T-cell (primary cell): ENCODE results near the gene PSME2. TPM values are rescaled to one million over a fixed set of nuclear protein-coding genes. Genes with fewer than 3 reads are reported as not detected.

ENCODE experiments used
- ATAC-seq, 4 experiments: fragments of 200-7000 bp in 3 of 4; fragments of 150-1000 bp in 1 of 4; cut with Tn5 transposase; replicated peaks in 1 of 4; 1 replicate in 3 of 4; 2 replicates in 1 of 4; pipeline ENCODE4 v1.10.0; 2021; ENCODE audit warnings: moderate library complexity in 3 of 4, mild to moderate bottlenecking in 2 of 4, moderate number of reproducible peaks in 1 of 4
- CTCF ChIA-PET, 2 donors: fragments of 300-600 bp; sonication (Branson Sonifier 250); formaldehyde crosslinking; loops; one replicate each; lab custom pipeline; 2022; ENCODE audit warnings: antibody characterized with exemption in 2 of 2; lab: Charles Lee
- POLR2A ChIA-PET, 2 donors: fragments of 300-600 bp; sonication (Branson Sonifier 250); formaldehyde crosslinking; loops; one replicate each; lab custom pipeline; 2022; ENCODE audit warnings: antibody characterized with exemption in 2 of 2; lab: Charles Lee
- DNase-seq, 35 experiments: peaks; one replicate each; pipeline versions ENCODE4 v3.0.0 to v3.0.0-alpha.2; 2013 to 2023
- H3K27ac ChIP-seq: one replicate; pipeline ENCODE4 v1.5.1; 2013; ENCODE audit warnings: low read length
- H3K27me3 ChIP-seq, 2 experiments: replicated peaks in 1 of 2; 1 replicate in 1 of 2; 2 replicates in 1 of 2; pipeline versions ENCODE4 v1.6.1 to v1.7.0; 2013; ENCODE audit warnings: low read length in 1 of 2, mixed read lengths in 1 of 2; ENCODE audit not compliant: control insufficient read depth in 2 of 2, insufficient read depth in 2 of 2; ENCODE audit errors: extremely low read depth in 1 of 2
- H3K36me3 ChIP-seq, 2 donors: 1 replicate in 1 of 2; 2 replicates in 1 of 2; pipeline versions ENCODE4 v1.6.1 to v1.7.0; 2013; ENCODE audit warnings: low read length in 1 of 2; ENCODE audit not compliant: control insufficient read depth in 2 of 2, insufficient read depth in 1 of 2; ENCODE audit errors: extremely low read depth in 1 of 2
- H3K4me1 ChIP-seq, 2 experiments: 1 replicate in 1 of 2; 2 replicates in 1 of 2; pipeline versions ENCODE4 v1.6.1 to v1.7.0; 2013; ENCODE audit warnings: low read length in 2 of 2, mixed read lengths in 1 of 2; ENCODE audit not compliant: insufficient read depth in 2 of 2, control insufficient read depth in 1 of 2; ENCODE audit errors: extremely low read depth in 1 of 2
- H3K4me3 ChIP-seq, 2 donors: 1 replicate in 1 of 2; 2 replicates in 1 of 2; pipeline versions ENCODE4 v1.5.1 to v1.7.0; 2013; ENCODE audit warnings: mild to moderate bottlenecking in 2 of 2, low read length in 1 of 2, moderate library complexity in 1 of 2; ENCODE audit not compliant: control insufficient read depth in 1 of 2; ENCODE audit errors: extremely low read depth in 1 of 2
- H3K9me3 ChIP-seq: 2 replicates; pipeline ENCODE4 v1.7.0; 2013
- H3K27ac Mint-ChIP-seq, 2 donors: one replicate each; pipeline ENCODE4 v1.8.0; 2020 to 2021; ENCODE audit warnings: mild to moderate bottlenecking in 2 of 2, mixed read lengths in 2 of 2
- H3K27me3 Mint-ChIP-seq, 2 donors: one replicate each; pipeline ENCODE4 v1.8.0; 2021 to 2022; ENCODE audit warnings: mixed read lengths in 2 of 2
- H3K36me3 Mint-ChIP-seq: one replicate; pipeline ENCODE4 v1.8.0; 2021; ENCODE audit warnings: mixed read lengths
- H3K4me1 Mint-ChIP-seq, 3 donors: one replicate each; pipeline ENCODE4 v1.8.0; 2020 to 2022; ENCODE audit warnings: mixed read lengths in 3 of 3, mild to moderate bottlenecking in 1 of 3
- H3K4me3 Mint-ChIP-seq, 3 donors: one replicate each; pipeline ENCODE4 v1.8.0; 2020 to 2022; ENCODE audit warnings: mild to moderate bottlenecking in 3 of 3, mixed read lengths in 3 of 3, moderate library complexity in 3 of 3
- H3K9me3 Mint-ChIP-seq, 3 donors: one replicate each; pipeline ENCODE4 v1.8.0; 2020 to 2022; ENCODE audit warnings: mixed read lengths in 3 of 3
- WGBS: methylation state at CpG from one replicate; pipeline ENCODE4 v1.1.5; 2013; ENCODE audit warnings: missing lambda C conversion rate; ENCODE audit not compliant: insufficient coverage; 5-methylcytosine and 5-hydroxymethylcytosine counted together
- total RNA-seq, 35 experiments: library from RNA in 6 of 35; stranded (reverse) in 6 of 35; fragments of 120-200 nt in 1 of 35; gene quantifications; one replicate each; pipeline versions ENCODE4 v1.2.1 to v1.2.4 and lab custom pipeline; 2013 to 2026

Gene PSME2
- total RNA-seq, 5 donors from 2014 or later (not counting 1 experiment from before 2014, with no cell fraction given) = 130 to 192 (median 159) TPM

GRCh38 chr14:24132061-24132685, 14.2 kb downstream of the PSME2 start:
- H3K27me3 Mint-ChIP-seq = no peaks in the 10 kb centered on the region
- WGBS = 35% methylated on average over 23 of the region's 24 CpGs
- peak in 2 of 4 experiments; percentile 19 to 24 for ATAC-seq
- ChIA-PET POLR2A (no interaction called here), CTCF (no interaction called here)
- Histone ChIP-seq H3K9me3 (no peaks in the 10 kb centered on the region), H3K27me3 (no peaks in the 10 kb centered on the region), H3K4me3 (no peak overlapping the region), H3K4me1 (peaks cover 17 to 32% of the 10 kb centered on the region in 2 experiments), H3K36me3 (peaks cover 0 to 2% of the 10 kb centered on the region in 2 donors), H3K27ac (peak overlapping the region; percentile 67)
- peaks cover 34 to 39% (median 34%) of the 10 kb centered on the region in 3 donors for H3K4me1 Mint-ChIP-seq
- no peaks in the 10 kb centered on the region for H3K9me3 Mint-ChIP-seq
- H3K27ac Mint-ChIP-seq = peak overlapping the region; percentile 91 to 94
- H3K36me3 Mint-ChIP-seq = peaks cover 2% of the 10 kb centered on the region
- H3K4me3 Mint-ChIP-seq = peak overlapping the region; percentile 9 to 61 (median 13)
- DNase-seq = peak in 19 of 35 experiments; percentile 20 to 55 (median 33)

GRCh38 chr14:24131549-24131966, 14.9 kb downstream of the PSME2 start:
- H3K9me3 Mint-ChIP-seq = no peaks in the 10 kb centered on the region
- no peak overlapping the region for H3K4me3 ChIP-seq
- H3K4me1 ChIP-seq = peaks cover 12 to 26% of the 10 kb centered on the region in 2 experiments
- peak overlapping the region; percentile 91 to 94 for H3K27ac Mint-ChIP-seq
- peak overlapping the region in 1 of 3 donors; percentile 61 for H3K4me3 Mint-ChIP-seq
- ATAC-seq (no peak), DNase-seq (no peak)
- WGBS = 98% methylated on average over 10 of the region's 15 CpGs
- ChIA-PET POLR2A (no interaction called here), CTCF (interaction anchor here in 1 of 2 donors (1.3 kb wide), 1 partner anchor 16 kb away, joined by 3 read pairs; no protein-coding TSS in a partner anchor)
- H3K36me3 ChIP-seq = no peaks in the 10 kb centered on the region
- H3K27ac ChIP-seq = peak overlapping the region; percentile 67
- no peaks in the 10 kb centered on the region for H3K27me3 Mint-ChIP-seq
- no peaks in the 10 kb centered on the region for H3K27me3 ChIP-seq
- no peaks in the 10 kb centered on the region for H3K9me3 ChIP-seq
- H3K4me1 Mint-ChIP-seq = peaks cover 27 to 32% (median 28%) of the 10 kb centered on the region in 3 donors
- H3K36me3 Mint-ChIP-seq = no peaks in the 10 kb centered on the region

- peak overlapping the region; percentile 77 to 80 for H3K27ac Mint-ChIP-seq
- ATAC-seq (no peak), DNase-seq (no peak)
- H3K27me3 Mint-ChIP-seq = no peaks in the 10 kb centered on the region
- CTCF ChIA-PET = interaction anchor here in 1 of 2 donors (1.3 kb wide), 1 partner anchor 16 kb away, joined by 3 read pairs; no protein-coding TSS in a partner anchor
- no peaks in the 10 kb centered on the region for H3K9me3 Mint-ChIP-seq
- WGBS = 73% methylated on average over 3 of the region's 7 CpGs
- Histone ChIP-seq H3K27me3 (no peaks in the 10 kb centered on the region), H3K9me3 (no peaks in the 10 kb centered on the region), H3K27ac (no peak overlapping the region), H3K4me1 (peaks cover 11 to 23% of the 10 kb centered on the region in 2 experiments), H3K4me3 (no peak overlapping the region), H3K36me3 (no peaks in the 10 kb centered on the region)
- H3K4me3 Mint-ChIP-seq = no peak overlapping the region
- no peaks in the 10 kb centered on the region for H3K36me3 Mint-ChIP-seq
- POLR2A ChIA-PET = no interaction called here
- H3K4me1 Mint-ChIP-seq = peaks cover 27 to 30% (median 27%) of the 10 kb centered on the region in 3 donors
These were observed 15.5 kb downstream of the PSME2 start for GRCh38 chr14:24130717-24131548.

GRCh38 chr14:24130380-24130716, 16.1 kb downstream of the PSME2 start, which contains the start of gene FITM1:
Gene FITM1 (plus strand): TSS chr14:24130659. CDS start chr14:24131564, 905 bp downstream.
- Mint-ChIP-seq H3K4me1 (peaks cover 23 to 28% (median 24%) of the 10 kb centered on the region in 3 donors), H3K4me3 (no peak within 1 kb of the TSS), H3K36me3 (no peaks in the 10 kb centered on the region), H3K27ac (peak within 1 kb of the TSS; percentile 77 to 80), H3K27me3 (no peaks in the 10 kb centered on the region), H3K9me3 (no peaks in the 10 kb centered on the region)
- H3K27me3 ChIP-seq = no peaks in the 10 kb centered on the region
- no peaks in the 10 kb centered on the region for H3K9me3 ChIP-seq
- CTCF ChIA-PET = interaction anchor here in 1 of 2 donors (1.3 kb wide), 1 partner anchor 15 kb away, joined by 3 read pairs; no protein-coding TSS in a partner anchor
- WGBS = 96% methylated on average over 4 of the region's 5 CpGs
- H3K27ac ChIP-seq = no peak within 1 kb of the TSS
- no peaks in the 10 kb centered on the region for H3K36me3 ChIP-seq
- ATAC-seq = no peak
- no peak within 1 kb of the TSS for H3K4me3 ChIP-seq
- no peak for DNase-seq
- POLR2A ChIA-PET = interaction anchor here in 1 of 2 donors (0.7 kb wide), 1 partner anchor 14 kb away, joined by 4 read pairs; no protein-coding TSS in a partner anchor
- peaks cover 9 to 20% of the 10 kb centered on the region in 2 experiments for H3K4me1 ChIP-seq

- Mint-ChIP-seq H3K4me1 (peaks cover 17 to 24% (median 20%) of the 10 kb centered on the region in 3 donors), H3K9me3 (no peaks in the 10 kb centered on the region), H3K4me3 (no peak overlapping the region), H3K27ac (no peak overlapping the region), H3K27me3 (no peaks in the 10 kb centered on the region), H3K36me3 (no peaks in the 10 kb centered on the region)
- ATAC-seq = no peak
- POLR2A ChIA-PET = interaction anchor here (0.6 to 0.8 kb wide), 3 partner anchors 13 to 25 kb away, joined by 4 to 5 read pairs (median 4); no protein-coding TSS in a partner anchor
- Histone ChIP-seq H3K27me3 (no peaks in the 10 kb centered on the region), H3K4me3 (no peak overlapping the region), H3K27ac (no peak overlapping the region), H3K4me1 (peaks cover 8 to 17% of the 10 kb centered on the region in 2 experiments), H3K9me3 (no peaks in the 10 kb centered on the region), H3K36me3 (no peaks in the 10 kb centered on the region)
- WGBS = 100% methylated on average over 2 of the region's 8 CpGs
- CTCF ChIA-PET = interaction anchor here (0.6 to 1.3 kb wide), 2 partner anchors 13 to 21 kb away, joined by 5 to 6 read pairs; no protein-coding TSS in a partner anchor
- no peak for DNase-seq
These were observed 16.9 kb downstream of the PSME2 start for GRCh38 chr14:24129410-24129998.
